Measurements from ENCODE around the gene CANT1. TPM values are rescaled to one million over a fixed set of nuclear protein-coding genes. Genes with fewer than 3 reads are reported as not detected.

The CANT1 gene
- total RNA-seq, 1 donor from 2014 or later: 33.3 TPM

DNA sequence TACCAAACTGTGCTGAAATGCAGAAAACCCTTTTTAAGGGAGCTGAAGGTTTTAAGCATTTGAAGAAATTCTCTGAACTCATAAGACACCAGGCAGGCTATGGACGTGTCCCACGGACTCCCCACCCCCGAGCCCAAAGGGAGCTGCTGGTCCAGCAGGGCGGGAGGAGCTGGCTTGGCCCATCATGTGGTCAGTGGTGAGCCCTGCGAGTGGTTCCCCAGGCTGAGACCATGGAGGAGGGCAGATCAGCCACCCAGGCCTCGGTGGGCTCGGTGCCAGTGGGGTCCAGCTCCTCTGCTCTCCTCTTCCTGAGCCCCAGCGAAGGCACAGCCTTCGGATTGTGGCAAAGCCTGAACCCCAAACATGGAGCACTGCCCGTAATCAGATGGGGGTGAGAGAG, 56.9 kb downstream of the CANT1 start:
- Mint-ChIP-seq H3K9me3 (ENCODE audit: unreplicated experiment) (peaks cover 20% of the 10 kb centered on the region), H3K27me3 (ENCODE audit: unreplicated experiment) (peaks cover 10% of the 10 kb centered on the region), H3K4me1 (ENCODE audit: low read depth, unreplicated experiment) (peaks cover 24% of the 10 kb centered on the region), H3K36me3 (ENCODE audit: unreplicated experiment) (peaks cover 10% of the 10 kb centered on the region), H3K27ac (ENCODE audit: unreplicated experiment) (peak overlapping the region; percentile 95), H3K4me3 (ENCODE audit: unreplicated experiment) (peak overlapping the region; percentile 36)
- no peak for DNase-seq
- TF ChIP-seq, protein P1, sequence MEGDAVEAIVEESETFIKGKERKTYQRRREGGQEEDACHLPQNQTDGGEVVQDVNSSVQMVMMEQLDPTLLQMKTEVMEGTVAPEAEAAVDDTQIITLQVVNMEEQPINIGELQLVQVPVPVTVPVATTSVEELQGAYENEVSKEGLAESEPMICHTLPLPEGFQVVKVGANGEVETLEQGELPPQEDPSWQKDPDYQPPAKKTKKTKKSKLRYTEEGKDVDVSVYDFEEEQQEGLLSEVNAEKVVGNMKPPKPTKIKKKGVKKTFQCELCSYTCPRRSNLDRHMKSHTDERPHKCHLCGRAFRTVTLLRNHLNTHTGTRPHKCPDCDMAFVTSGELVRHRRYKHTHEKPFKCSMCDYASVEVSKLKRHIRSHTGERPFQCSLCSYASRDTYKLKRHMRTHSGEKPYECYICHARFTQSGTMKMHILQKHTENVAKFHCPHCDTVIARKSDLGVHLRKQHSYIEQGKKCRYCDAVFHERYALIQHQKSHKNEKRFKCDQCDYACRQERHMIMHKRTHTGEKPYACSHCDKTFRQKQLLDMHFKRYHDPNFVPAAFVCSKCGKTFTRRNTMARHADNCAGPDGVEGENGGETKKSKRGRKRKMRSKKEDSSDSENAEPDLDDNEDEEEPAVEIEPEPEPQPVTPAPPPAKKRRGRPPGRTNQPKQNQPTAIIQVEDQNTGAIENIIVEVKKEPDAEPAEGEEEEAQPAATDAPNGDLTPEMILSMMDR (IDR thresholded peaks at IDR 0.05; ENCODE audit: partially characterized antibody, unreplicated experiment): no peak

DNA sequence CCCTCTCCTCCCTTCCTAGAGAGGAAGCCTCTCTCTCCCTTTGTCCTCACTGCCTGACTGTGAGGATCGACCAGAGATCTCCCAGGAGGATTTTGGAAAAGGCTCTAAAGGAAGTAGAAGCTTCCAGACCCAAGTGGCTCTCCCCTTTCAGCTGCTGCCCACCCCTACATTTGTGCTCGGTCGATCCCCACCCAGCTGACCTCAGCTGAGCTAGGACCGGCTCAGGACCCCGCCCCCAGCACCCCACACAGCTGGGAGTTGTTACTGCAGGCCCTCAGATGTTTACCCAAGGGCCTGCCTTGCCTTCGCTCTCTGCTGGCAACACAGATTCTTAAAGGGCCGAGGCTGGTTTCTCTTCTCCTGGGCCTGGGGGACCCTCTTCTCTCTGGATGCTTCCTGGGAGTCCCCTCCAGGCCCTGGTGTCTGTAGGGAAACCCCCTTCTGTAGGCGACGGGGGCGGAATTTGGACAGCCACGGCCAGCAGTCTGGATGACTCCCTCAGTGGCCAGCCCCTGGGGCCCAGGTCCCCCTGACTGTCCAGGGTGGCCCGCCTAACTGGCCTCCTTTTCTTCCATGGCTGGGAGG, 57.5 kb downstream of the CANT1 start:
- TF ChIP-seq, protein P1 (IDR thresholded peaks at IDR 0.05; ENCODE audit: partially characterized antibody, unreplicated experiment): no peak
- Mint-ChIP-seq H3K27me3 (ENCODE audit: unreplicated experiment) (peaks cover 10% of the 10 kb centered on the region), H3K36me3 (ENCODE audit: unreplicated experiment) (peaks cover 10% of the 10 kb centered on the region), H3K4me1 (ENCODE audit: low read depth, unreplicated experiment) (peaks cover 26% of the 10 kb centered on the region), H3K4me3 (ENCODE audit: unreplicated experiment) (peak overlapping the region; percentile 36), H3K9me3 (ENCODE audit: unreplicated experiment) (peaks cover 20% of the 10 kb centered on the region), H3K27ac (ENCODE audit: unreplicated experiment) (peak overlapping the region; percentile 95)
- peak; percentile 74 for DNase-seq

DNA sequence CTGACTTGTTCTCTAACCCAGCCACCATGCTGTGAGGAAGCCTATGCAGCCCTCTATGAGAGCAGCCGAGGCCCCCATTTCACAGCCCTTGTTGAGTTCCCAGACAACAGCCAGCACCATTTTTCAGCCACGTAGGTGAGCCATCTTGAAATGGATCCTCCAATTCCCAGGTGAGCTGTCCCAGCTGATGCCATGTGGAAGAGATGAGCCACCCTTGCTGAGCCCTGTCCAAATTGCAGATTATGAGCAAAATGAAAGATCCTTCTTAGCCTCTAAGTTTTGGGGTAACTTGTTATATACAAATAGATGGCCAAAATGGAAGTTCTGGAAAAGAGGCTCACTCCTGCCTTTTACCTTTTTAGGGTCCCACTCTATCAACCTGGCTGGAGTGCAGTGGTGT, 58.7 kb downstream of the CANT1 start:
- TF ChIP-seq, protein P1 (IDR thresholded peaks at IDR 0.05; ENCODE audit: partially characterized antibody, unreplicated experiment): no peak
- peak overlapping the region; percentile 55 for H3K27ac Mint-ChIP-seq (ENCODE audit: unreplicated experiment)
- no peak for DNase-seq
- peaks cover 10% of the 10 kb centered on the region for H3K36me3 Mint-ChIP-seq (ENCODE audit: unreplicated experiment)
- H3K27me3 Mint-ChIP-seq (ENCODE audit: unreplicated experiment): peaks cover 10% of the 10 kb centered on the region
- peaks cover 20% of the 10 kb centered on the region for H3K9me3 Mint-ChIP-seq (ENCODE audit: unreplicated experiment)
- no peak overlapping the region for H3K4me3 Mint-ChIP-seq (ENCODE audit: unreplicated experiment)
- H3K4me1 Mint-ChIP-seq (ENCODE audit: low read depth, unreplicated experiment): peaks cover 26% of the 10 kb centered on the region

DNA sequence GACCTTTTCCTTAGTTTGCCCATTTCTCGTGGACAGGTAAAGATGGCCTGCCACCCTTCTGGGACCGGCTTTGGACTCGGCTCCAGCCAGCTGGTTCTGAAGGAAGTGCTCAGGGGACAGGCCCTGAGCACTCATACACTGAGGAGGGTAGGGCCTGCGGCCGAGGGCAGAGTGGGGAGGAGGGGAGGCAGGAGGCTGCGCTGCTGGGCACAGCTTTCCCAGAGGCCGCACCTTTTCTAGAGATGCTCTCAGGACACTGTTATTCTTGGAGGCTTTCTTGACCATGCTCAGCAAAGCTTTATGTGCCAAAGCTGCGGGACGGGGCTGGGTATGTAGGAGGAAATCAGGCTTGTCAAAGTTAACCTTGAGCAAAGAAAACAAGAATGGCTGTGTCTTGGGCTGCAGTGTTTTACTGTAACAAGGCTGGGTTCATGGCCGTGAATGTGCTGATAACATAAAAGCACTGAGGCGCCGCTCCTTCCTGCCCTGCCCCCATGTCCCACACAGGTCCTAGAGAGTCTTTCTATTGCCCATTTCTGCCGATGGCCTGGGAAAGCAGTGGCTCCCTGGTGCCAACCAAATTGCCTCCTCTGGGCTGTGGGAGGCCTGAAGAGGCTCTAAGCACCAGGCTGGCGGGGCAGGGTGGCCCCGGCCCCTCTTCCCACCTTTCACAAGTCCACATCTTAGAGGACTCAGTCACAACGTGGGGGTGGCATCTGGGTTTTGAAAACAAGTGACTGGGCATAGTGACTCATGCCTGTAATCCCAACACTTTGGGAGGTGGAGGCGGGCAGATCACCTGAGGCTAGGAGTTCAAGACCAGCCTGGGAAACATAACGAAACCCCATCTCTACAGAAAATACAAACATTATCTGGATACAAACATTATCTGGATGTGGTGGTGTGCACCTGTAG, 62.1 kb downstream of the CANT1 start:
- peaks cover 18% of the 10 kb centered on the region for H3K9me3 Mint-ChIP-seq (ENCODE audit: unreplicated experiment)
- TF ChIP-seq, protein P1 (IDR thresholded peaks at IDR 0.05; ENCODE audit: partially characterized antibody, unreplicated experiment): no peak
- no peak overlapping the region for H3K27ac Mint-ChIP-seq (ENCODE audit: unreplicated experiment)
- peaks cover 5% of the 10 kb centered on the region for H3K4me1 Mint-ChIP-seq (ENCODE audit: low read depth, unreplicated experiment)
- peaks cover 11% of the 10 kb centered on the region for H3K27me3 Mint-ChIP-seq (ENCODE audit: unreplicated experiment)
- no peak overlapping the region for H3K4me3 Mint-ChIP-seq (ENCODE audit: unreplicated experiment)
- peaks cover 10% of the 10 kb centered on the region for H3K36me3 Mint-ChIP-seq (ENCODE audit: unreplicated experiment)
- DNase-seq: no peak

DNA sequence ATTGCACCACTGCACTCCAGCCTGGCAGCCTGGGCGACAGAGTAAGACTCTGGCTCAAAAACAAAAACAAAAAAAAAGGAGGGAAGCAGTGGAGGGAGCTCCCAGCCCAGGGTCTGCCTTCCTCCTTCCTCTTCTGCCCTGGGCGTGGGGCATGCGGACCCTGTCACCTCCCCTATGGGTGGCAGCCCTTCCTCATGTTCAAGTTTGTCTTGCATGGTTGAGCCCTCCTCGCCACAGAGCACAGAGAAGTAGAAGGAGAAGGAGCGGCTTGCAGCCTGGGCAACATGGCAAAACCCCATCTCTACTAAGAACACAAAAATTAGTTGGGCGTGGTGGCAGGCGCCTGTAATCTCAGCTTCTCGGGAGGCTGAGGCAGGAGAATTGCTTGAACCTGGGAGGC, 62.9 kb downstream of the CANT1 start:
- TF ChIP-seq, protein P1 (IDR thresholded peaks at IDR 0.05; ENCODE audit: partially characterized antibody, unreplicated experiment): no peak

More for the DNA sequence above, 62.9 kb downstream of the CANT1 start:
- H3K4me3 Mint-ChIP-seq (ENCODE audit: unreplicated experiment): no peak overlapping the region
- H3K27me3 Mint-ChIP-seq (ENCODE audit: unreplicated experiment): peaks cover 9% of the 10 kb centered on the region
- H3K4me1 Mint-ChIP-seq (ENCODE audit: low read depth, unreplicated experiment): peaks cover 2% of the 10 kb centered on the region
- H3K36me3 Mint-ChIP-seq (ENCODE audit: unreplicated experiment): peaks cover 10% of the 10 kb centered on the region
- DNase-seq: no peak
- no peak overlapping the region for H3K27ac Mint-ChIP-seq (ENCODE audit: unreplicated experiment)
- H3K9me3 Mint-ChIP-seq (ENCODE audit: unreplicated experiment): peaks cover 15% of the 10 kb centered on the region

Data from glutamatergic neuron (in vitro differentiated cells).